ENCODE measurements around the gene HMGCR. TPM values are rescaled to one million over a fixed set of nuclear protein-coding genes. Genes with fewer than 3 reads are reported as not detected.

Gene HMGCR
- total and polyA plus RNA-seq, 2 of the 8 experiments (the other 6 are each of a cell fraction or from before 2014, with no cell fraction given) = 45.8 to 199 TPM

GRCh38 chr5:75300084-75300483 is 36.9 kb upstream of the HMGCR start:
- Histone ChIP-seq H3K36me3 (ENCODE audit: control insufficient read depth in 2 of 4, insufficient read depth in 4 of 4, low read length in 3 of 4) (no peaks in the 10 kb centered on the region; a peak in 1 of 8 replicates), H4K8ac (ENCODE audit: extremely low read depth, insufficient read depth, low read length) (no peak overlapping the region), H3K4me2 (ENCODE audit: insufficient read depth in 1 of 2, low read depth in 2 of 2, low read length in 2 of 2) (no peak overlapping the region), H3K23me2 (ENCODE audit: low read depth, low read length) (no peaks in the 10 kb centered on the region), H4K5ac (ENCODE audit: insufficient read length, low read depth, low read length) (no peak overlapping the region), H4K91ac (replicated peaks; ENCODE audit: insufficient read length, low read length) (no peak overlapping the region), H2BK20ac (ENCODE audit: low read length) (no peak overlapping the region), H3K79me1 (ENCODE audit: low read depth, low read length) (no peaks in the 10 kb centered on the region), H2AFZ (ENCODE audit: low read length) (no peak overlapping the region), H2BK5ac (ENCODE audit: low read depth, low read length) (no peak overlapping the region), H2BK120ac (replicated peaks; ENCODE audit: low read depth, low read length) (no peak overlapping the region), H3K14ac (ENCODE audit: insufficient read length) (no peak overlapping the region), H3K27me3 (replicated peaks in 1 of 4; ENCODE audit: control insufficient read depth in 3 of 4, extremely low read depth in 1 of 4, insufficient read depth in 3 of 4, low read length in 3 of 4) (no peaks in the 10 kb centered on the region), H3K4ac (replicated peaks; ENCODE audit: insufficient read length, low read depth, low read length) (no peak overlapping the region), H3K18ac (ENCODE audit: extremely low read depth, low read length) (no peak overlapping the region), H3K4me3 (ENCODE audit: extremely low read depth in 1 of 4, insufficient read depth in 2 of 4, low read depth in 3 of 4, low read length in 4 of 4) (no peak overlapping the region), H3K56ac (replicated peaks; ENCODE audit: insufficient read length, low read depth, low read length) (no peak overlapping the region), H3K4me1 (replicated peaks in 1 of 4; ENCODE audit: control insufficient read depth in 3 of 4, insufficient read depth in 4 of 4, low read length in 3 of 4) (no peaks in the 10 kb centered on the region), H3K9ac (replicated peaks in 1 of 4; ENCODE audit: extremely low read depth in 1 of 4, low read depth in 3 of 4, low read length in 3 of 4) (no peak overlapping the region), H3K79me2 (ENCODE audit: control insufficient read depth in 1 of 2, insufficient read depth in 2 of 2, low read length in 2 of 2) (no peaks in the 10 kb centered on the region), H2BK12ac (ENCODE audit: low read depth, low read length) (no peak overlapping the region), H2BK15ac (ENCODE audit: low read length) (no peak overlapping the region), H3K23ac (ENCODE audit: insufficient read length) (no peak overlapping the region), H3K27ac (ENCODE audit: low read depth, low read length) (no peak overlapping the region), H2AK5ac (ENCODE audit: low read depth, low read length) (no peak overlapping the region), H3K9me3 (ENCODE audit: insufficient read depth in 2 of 2, low read depth in 1 of 2, low read length in 1 of 2) (peaks cover 3 to 9% of the 10 kb centered on the region in 2 experiments), H4K20me1 (replicated peaks in 1 of 2; ENCODE audit: control insufficient read depth in 1 of 2, insufficient read depth in 2 of 2, low read length in 2 of 2) (no peaks in the 10 kb centered on the region)
- ChIA-PET CTCF (ENCODE audit: partially characterized antibody) (no interaction called here), POLR2A (ENCODE audit: partially characterized antibody) (no interaction called here)
- FAIRE-seq (no peak), DNase-seq (ENCODE audit: low read depth in 1 of 2, low spot score in 2 of 2) (no peak)
- TF ChIP-seq POLR2A (IDR thresholded peaks at IDR 0.05; ENCODE audit: control extremely low read depth in 1 of 2, low read depth in 2 of 2, low read length in 2 of 2) (no peak), NRF1 (IDR thresholded peaks at IDR 0.05; ENCODE audit: low read depth, low read length) (no peak), EZH2 (IDR thresholded peaks at IDR 0.05; ENCODE audit: low read depth, low read length, severe bottlenecking) (no peak), KDM1A (IDR thresholded peaks at IDR 0.05; ENCODE audit: borderline replicate concordance, low read length) (no peak), HDAC6 (IDR thresholded peaks at IDR 0.05; ENCODE audit: low read depth, low read length) (no peak), CTBP2 (IDR thresholded peaks at IDR 0.05; ENCODE audit: borderline replicate concordance, insufficient read depth, insufficient read length, low read length) (no peak), JUN (IDR thresholded peaks at IDR 0.05; ENCODE audit: low read depth, low read length) (no peak), MAX (IDR thresholded peaks at IDR 0.05) (no peak), TAF1 (IDR thresholded peaks at IDR 0.05; ENCODE audit: low read depth, low read length) (no peak), KDM5A (IDR thresholded peaks at IDR 0.05; ENCODE audit: low read length) (no peak), RAD21 (IDR thresholded peaks at IDR 0.05 in 1 of 2, conservative IDR thresholded peaks at IDR 0.05 in 1 of 2; ENCODE audit: low read depth in 2 of 2, low read length in 2 of 2) (no peak), CBX8 (IDR thresholded peaks at IDR 0.05; ENCODE audit: borderline replicate concordance, low read depth, low read length) (no peak)
- TF ChIP-seq, protein P1, sequence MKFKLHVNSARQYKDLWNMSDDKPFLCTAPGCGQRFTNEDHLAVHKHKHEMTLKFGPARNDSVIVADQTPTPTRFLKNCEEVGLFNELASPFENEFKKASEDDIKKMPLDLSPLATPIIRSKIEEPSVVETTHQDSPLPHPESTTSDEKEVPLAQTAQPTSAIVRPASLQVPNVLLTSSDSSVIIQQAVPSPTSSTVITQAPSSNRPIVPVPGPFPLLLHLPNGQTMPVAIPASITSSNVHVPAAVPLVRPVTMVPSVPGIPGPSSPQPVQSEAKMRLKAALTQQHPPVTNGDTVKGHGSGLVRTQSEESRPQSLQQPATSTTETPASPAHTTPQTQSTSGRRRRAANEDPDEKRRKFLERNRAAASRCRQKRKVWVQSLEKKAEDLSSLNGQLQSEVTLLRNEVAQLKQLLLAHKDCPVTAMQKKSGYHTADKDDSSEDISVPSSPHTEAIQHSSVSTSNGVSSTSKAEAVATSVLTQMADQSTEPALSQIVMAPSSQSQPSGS (IDR thresholded peaks at IDR 0.05; ENCODE audit: low read length) = no peak
